ENCODE data around the gene LRRC9.

LRRC9 gene

GRCh38 chr14:59919570-59920377, at the start of gene LRRC9:
LRRC9 (plus strand) TSS chr14:59920144.
- H3K36me3 ChIP-seq (ENCODE audit: insufficient read depth, low read length) = no peaks in the 10 kb centered on the region
- H3K9me3 ChIP-seq (ENCODE audit: low read length) = no peaks in the 10 kb centered on the region
- no peak within 1 kb of the TSS for H3K9ac ChIP-seq (ENCODE audit: low read length)
- peak within 1 kb of the TSS; percentile 39 to 56 for H3K4me3 ChIP-seq (ENCODE audit: low read depth in 1 of 2, low read length in 2 of 2)
- H3K27ac ChIP-seq (ENCODE audit: low read depth, low read length) = no peak within 1 kb of the TSS
- H3K4me1 ChIP-seq (ENCODE audit: insufficient read depth, low read length) = no peaks in the 10 kb centered on the region
- peaks cover 9 to 10% of the 10 kb centered on the region in 2 donors for H3K27me3 ChIP-seq (ENCODE audit: control insufficient read depth in 1 of 2, insufficient read depth in 2 of 2, low read length in 2 of 2)

GRCh38 chr14:59870277-59871165, 49.4 kb upstream of the LRRC9 start, which contains the start of gene RTN1:
RTN1 (minus strand) TSS chr14:59870776; CDS start chr14:59870630, 146 bp downstream.
- H3K27ac ChIP-seq (ENCODE audit: low read depth, low read length) = no peak within 1 kb of the TSS

DNA sequence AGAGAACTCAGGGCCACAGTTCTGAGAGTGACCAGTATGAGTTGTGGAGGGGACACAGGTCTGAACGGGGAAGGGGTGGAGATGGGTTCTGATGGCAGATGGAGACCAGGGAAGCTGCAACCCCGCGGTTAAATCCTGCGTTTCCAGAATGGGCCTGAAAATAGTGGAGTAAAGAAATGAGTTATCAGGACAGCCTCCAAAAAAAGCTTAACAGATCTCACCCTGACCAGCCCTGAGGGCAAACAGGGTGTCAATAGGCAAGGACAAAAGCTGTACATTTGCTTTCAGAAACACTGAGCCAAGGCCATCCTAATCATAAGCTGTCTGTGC, 48.8 kb upstream of the LRRC9 start:
- Histone ChIP-seq H3K36me3 (ENCODE audit: insufficient read depth, low read length) (no peaks in the 10 kb centered on the region), H3K4me3 (ENCODE audit: low read depth in 1 of 2, low read length in 2 of 2) (peak overlapping the region; percentile 43 to 62), H3K9me3 (ENCODE audit: low read length) (no peaks in the 10 kb centered on the region), H3K4me1 (ENCODE audit: insufficient read depth, low read length) (no peaks in the 10 kb centered on the region), H3K27ac (ENCODE audit: low read depth, low read length) (no peak overlapping the region), H3K27me3 (ENCODE audit: control insufficient read depth in 1 of 2, insufficient read depth in 2 of 2, low read length in 2 of 2) (peaks cover 4 to 38% of the 10 kb centered on the region in 2 donors), H3K9ac (ENCODE audit: low read length) (no peak overlapping the region)

More at GRCh38 chr14:59870277-59871165, 49.4 kb upstream of the LRRC9 start, which contains the start of gene RTN1:
- Histone ChIP-seq H3K4me3 (ENCODE audit: low read depth in 1 of 2, low read length in 2 of 2) (peak within 1 kb of the TSS; percentile 43 to 62), H3K4me1 (ENCODE audit: insufficient read depth, low read length) (no peaks in the 10 kb centered on the region), H3K9me3 (ENCODE audit: low read length) (no peaks in the 10 kb centered on the region), H3K27me3 (ENCODE audit: control insufficient read depth in 1 of 2, insufficient read depth in 2 of 2, low read length in 2 of 2) (peaks cover 4 to 38% of the 10 kb centered on the region in 2 donors), H3K36me3 (ENCODE audit: insufficient read depth, low read length) (no peaks in the 10 kb centered on the region), H3K9ac (ENCODE audit: low read length) (no peak within 1 kb of the TSS)

GRCh38 chr14:59882957-59883356, 37.0 kb upstream of the LRRC9 start:
- no peaks in the 10 kb centered on the region for H3K4me1 ChIP-seq (ENCODE audit: insufficient read depth, low read length)
- no peaks in the 10 kb centered on the region for H3K9me3 ChIP-seq (ENCODE audit: low read length)
- no peaks in the 10 kb centered on the region for H3K36me3 ChIP-seq (ENCODE audit: insufficient read depth, low read length)
- no peak overlapping the region for H3K9ac ChIP-seq (ENCODE audit: low read length)
- H3K4me3 ChIP-seq (ENCODE audit: low read depth in 1 of 2, low read length in 2 of 2) = no peak overlapping the region
- no peak overlapping the region for H3K27ac ChIP-seq (ENCODE audit: low read depth, low read length)
- H3K27me3 ChIP-seq (ENCODE audit: control insufficient read depth in 1 of 2, insufficient read depth in 2 of 2, low read length in 2 of 2) = no peaks in the 10 kb centered on the region

- Histone ChIP-seq H3K27ac (ENCODE audit: low read depth, low read length) (no peak overlapping the region), H3K36me3 (ENCODE audit: insufficient read depth, low read length) (no peaks in the 10 kb centered on the region), H3K9me3 (ENCODE audit: low read length) (no peaks in the 10 kb centered on the region), H3K4me1 (ENCODE audit: insufficient read depth, low read length) (no peaks in the 10 kb centered on the region), H3K4me3 (ENCODE audit: low read depth in 1 of 2, low read length in 2 of 2) (no peak overlapping the region), H3K9ac (ENCODE audit: low read length) (no peak overlapping the region), H3K27me3 (ENCODE audit: control insufficient read depth in 1 of 2, insufficient read depth in 2 of 2, low read length in 2 of 2) (no peaks in the 10 kb centered on the region)
Measured at GRCh38 chr14:59890676-59891075, 29.3 kb upstream of the LRRC9 start.

DNA sequence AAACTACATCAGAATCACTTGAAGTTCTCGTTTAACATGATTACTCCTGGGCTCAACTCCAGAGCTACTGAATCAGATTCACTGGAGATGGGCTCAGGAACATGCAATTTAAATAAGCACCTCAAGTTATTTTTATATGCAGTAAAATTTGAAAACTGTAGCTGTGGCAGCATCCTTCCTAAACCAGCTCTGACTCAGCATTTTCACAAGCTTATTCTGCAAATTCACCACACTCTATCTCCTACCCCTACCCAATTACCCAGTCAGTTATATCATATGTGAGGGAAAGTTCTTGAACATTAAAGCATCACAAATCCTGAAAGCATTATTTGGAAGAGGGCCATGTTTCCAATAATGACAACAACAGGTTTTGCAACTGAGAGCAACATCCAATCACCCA, 24.2 kb upstream of the LRRC9 start:
- Histone ChIP-seq H3K27ac (ENCODE audit: low read depth, low read length) (no peak overlapping the region), H3K9ac (ENCODE audit: low read length) (no peak overlapping the region), H3K4me3 (ENCODE audit: low read depth in 1 of 2, low read length in 2 of 2) (no peak overlapping the region), H3K9me3 (ENCODE audit: low read length) (no peaks in the 10 kb centered on the region), H3K27me3 (ENCODE audit: control insufficient read depth in 1 of 2, insufficient read depth in 2 of 2, low read length in 2 of 2) (no peaks in the 10 kb centered on the region), H3K36me3 (ENCODE audit: insufficient read depth, low read length) (no peaks in the 10 kb centered on the region), H3K4me1 (ENCODE audit: insufficient read depth, low read length) (no peaks in the 10 kb centered on the region)

DNA sequence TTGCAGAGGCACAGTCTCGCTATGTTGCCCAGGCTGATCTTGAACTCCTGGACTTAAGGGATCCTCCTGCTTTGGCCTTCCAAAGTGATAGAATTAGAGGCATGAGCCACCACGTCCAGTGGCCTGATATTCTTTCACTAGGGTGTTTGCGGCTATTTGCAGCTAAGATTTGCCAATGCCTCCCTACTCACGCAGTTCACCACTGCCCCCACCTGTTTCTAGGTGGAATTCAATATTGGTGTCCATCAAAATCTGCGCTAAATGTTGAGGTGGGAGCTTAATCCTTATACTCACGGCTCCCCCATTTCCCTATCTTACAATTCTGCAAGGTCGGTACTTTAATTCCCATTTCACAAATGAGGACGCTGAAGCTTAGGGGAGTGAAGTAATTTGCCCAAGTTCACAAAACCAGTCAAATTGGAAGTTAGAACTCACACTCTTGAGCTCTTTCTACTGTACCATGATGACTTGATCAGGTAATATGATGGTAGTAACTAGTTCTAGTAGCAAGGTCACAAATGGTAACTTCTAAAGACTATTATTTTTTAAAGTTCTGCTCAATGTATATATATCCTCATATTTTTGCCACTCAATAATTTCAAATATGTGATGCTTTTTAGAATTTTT, 22.1 kb upstream of the LRRC9 start:
- Histone ChIP-seq H3K4me1 (ENCODE audit: insufficient read depth, low read length) (no peaks in the 10 kb centered on the region), H3K9me3 (ENCODE audit: low read length) (no peaks in the 10 kb centered on the region), H3K27ac (ENCODE audit: low read depth, low read length) (no peak overlapping the region), H3K36me3 (ENCODE audit: insufficient read depth, low read length) (no peaks in the 10 kb centered on the region), H3K9ac (ENCODE audit: low read length) (no peak overlapping the region), H3K4me3 (ENCODE audit: low read depth in 1 of 2, low read length in 2 of 2) (no peak overlapping the region), H3K27me3 (ENCODE audit: control insufficient read depth in 1 of 2, insufficient read depth in 2 of 2, low read length in 2 of 2) (no peaks in the 10 kb centered on the region)

- Histone ChIP-seq H3K4me1 (ENCODE audit: insufficient read depth, low read length) (no peaks in the 10 kb centered on the region), H3K9ac (ENCODE audit: low read length) (no peak overlapping the region), H3K36me3 (ENCODE audit: insufficient read depth, low read length) (no peaks in the 10 kb centered on the region), H3K27ac (ENCODE audit: low read depth, low read length) (no peak overlapping the region), H3K4me3 (ENCODE audit: low read depth in 1 of 2, low read length in 2 of 2) (no peak overlapping the region), H3K9me3 (ENCODE audit: low read length) (no peaks in the 10 kb centered on the region), H3K27me3 (ENCODE audit: control insufficient read depth in 1 of 2, insufficient read depth in 2 of 2, low read length in 2 of 2) (no peaks in the 10 kb centered on the region)
Measured at GRCh38 chr14:59900556-59900955, 19.4 kb upstream of the LRRC9 start.

DNA sequence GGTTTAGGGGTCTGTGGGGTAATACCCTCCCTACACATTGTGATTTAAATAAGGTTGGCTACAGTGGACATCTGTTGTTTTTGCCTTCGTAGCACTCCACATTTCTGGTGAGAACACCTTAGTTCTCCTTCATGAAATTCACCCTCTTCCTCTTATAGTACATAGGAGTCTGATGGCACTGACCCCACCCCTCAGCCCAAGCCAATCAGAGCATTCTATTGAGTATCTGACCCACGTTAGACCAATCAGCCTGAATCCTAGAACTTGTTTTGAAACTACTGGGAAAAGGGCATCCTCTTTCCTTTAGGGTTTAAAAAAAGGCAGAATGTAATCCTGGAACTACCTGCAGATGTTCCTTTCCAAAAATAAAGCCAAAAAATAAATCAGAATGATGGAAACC, 15.8 kb upstream of the LRRC9 start:
- Histone ChIP-seq H3K9me3 (ENCODE audit: low read length) (no peaks in the 10 kb centered on the region), H3K4me1 (ENCODE audit: insufficient read depth, low read length) (no peaks in the 10 kb centered on the region), H3K27me3 (ENCODE audit: control insufficient read depth in 1 of 2, insufficient read depth in 2 of 2, low read length in 2 of 2) (no peaks in the 10 kb centered on the region), H3K36me3 (ENCODE audit: insufficient read depth, low read length) (no peaks in the 10 kb centered on the region), H3K4me3 (ENCODE audit: low read depth in 1 of 2, low read length in 2 of 2) (no peak overlapping the region), H3K9ac (ENCODE audit: low read length) (no peak overlapping the region), H3K27ac (ENCODE audit: low read depth, low read length) (no peak overlapping the region)

- Histone ChIP-seq H3K9ac (ENCODE audit: low read length) (no peak overlapping the region), H3K27me3 (ENCODE audit: control insufficient read depth in 1 of 2, insufficient read depth in 2 of 2, low read length in 2 of 2) (no peaks in the 10 kb centered on the region), H3K9me3 (ENCODE audit: low read length) (no peaks in the 10 kb centered on the region), H3K4me1 (ENCODE audit: insufficient read depth, low read length) (no peaks in the 10 kb centered on the region), H3K27ac (ENCODE audit: low read depth, low read length) (no peak overlapping the region), H3K4me3 (ENCODE audit: low read depth in 1 of 2, low read length in 2 of 2) (no peak overlapping the region), H3K36me3 (ENCODE audit: insufficient read depth, low read length) (no peaks in the 10 kb centered on the region)
Measured at GRCh38 chr14:59905188-59905587, 14.8 kb upstream of the LRRC9 start.

DNA sequence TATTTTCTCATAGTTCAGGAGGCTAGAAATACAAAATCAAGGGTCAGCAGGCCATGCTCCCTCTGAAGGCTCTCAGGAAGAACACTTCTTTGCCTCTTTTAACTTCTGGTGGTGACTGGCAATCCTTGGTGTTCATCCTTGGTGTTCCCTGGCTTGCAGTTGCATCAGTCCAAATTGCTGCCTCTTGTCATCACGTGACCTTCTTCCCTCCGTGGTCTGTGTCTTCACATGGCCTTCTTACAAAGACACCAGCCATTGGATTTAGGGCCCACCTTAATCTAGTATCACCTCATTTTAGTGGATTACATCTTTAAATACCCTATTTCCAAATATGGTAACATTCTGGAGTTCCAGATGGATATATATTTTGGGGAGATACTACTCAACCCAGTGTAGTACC, 7.5 kb upstream of the LRRC9 start:
- H3K36me3 ChIP-seq (ENCODE audit: insufficient read depth, low read length) = no peaks in the 10 kb centered on the region
- H3K9ac ChIP-seq (ENCODE audit: low read length) = no peak overlapping the region
- no peaks in the 10 kb centered on the region for H3K27me3 ChIP-seq (ENCODE audit: control insufficient read depth in 1 of 2, insufficient read depth in 2 of 2, low read length in 2 of 2)
- no peak overlapping the region for H3K4me3 ChIP-seq (ENCODE audit: low read depth in 1 of 2, low read length in 2 of 2)
- H3K27ac ChIP-seq (ENCODE audit: low read depth, low read length) = no peak overlapping the region
- no peaks in the 10 kb centered on the region for H3K9me3 ChIP-seq (ENCODE audit: low read length)
- no peaks in the 10 kb centered on the region for H3K4me1 ChIP-seq (ENCODE audit: insufficient read depth, low read length)

Data from muscle layer of colon (tissue), 2 donors.